Esophagus squamous epithelium (tissue), 5 donors: Measurements from ENCODE around the gene DDX51. TPM values are rescaled to one million over a fixed set of nuclear protein-coding genes. Genes with fewer than 3 reads are reported as not detected.

Source experiments
- DNase-seq: peaks from one replicate; lab custom pipeline; 2025; lab: John Stamatoyannopoulos, UW
- H3K27ac ChIP-seq, 4 donors: fragments of 200-600 bp; sonication (generic); one replicate each; pipeline ENCODE4 v1.5.1; 2016 to 2019; ENCODE audit warnings: mild to moderate bottlenecking in 1 of 4
- H3K27me3 ChIP-seq, 4 donors: fragments of 200-600 bp; sonication (generic); 1 replicate in 3 of 4; 2 replicates in 1 of 4; pipeline versions ENCODE4 v1.5.1 to v1.6.0; 2017 to 2021; ENCODE audit warnings: antibody characterized with exemption in 1 of 4
- H3K36me3 ChIP-seq, 3 donors: fragments of 200-600 bp; sonication (generic); one replicate each; pipeline ENCODE4 v1.5.1; 2016 to 2019
- H3K4me1 ChIP-seq, 3 donors: fragments of 200-600 bp; sonication (generic); one replicate each; pipeline ENCODE4 v1.5.1; 2017 to 2019
- H3K4me3 ChIP-seq, 4 donors: fragments of 200-600 bp; sonication (generic); 1 replicate in 3 of 4; 2 replicates in 1 of 4; pipeline ENCODE4 v1.5.1; 2016 to 2019; ENCODE audit warnings: mild to moderate bottlenecking in 2 of 4, moderate library complexity in 1 of 4
- H3K9me3 ChIP-seq, 3 donors: fragments of 200-600 bp; sonication (generic); one replicate each; pipeline ENCODE4 v1.5.1; 2016 to 2019
- POLR2A ChIP-seq, 4 donors: fragments of 450-650 bp; IDR thresholded peaks; one replicate each; pipeline ENCODE4 v1.6.1; 2017; ENCODE audit warnings: antibody characterized with exemption in 4 of 4, mild to moderate bottlenecking in 4 of 4, moderate library complexity in 3 of 4
- WGBS, 2 donors: methylation state at CpG; one replicate each; pipeline ENCODE4 v1.1.5; 2018; 5-methylcytosine and 5-hydroxymethylcytosine counted together
- intact Hi-C: fragments of 100-400 bp; cut with DNase I; formaldehyde crosslinking; loops from one replicate; pipeline ENCODE4 v1.15.0; 2022
- total RNA-seq, 4 donors: library from RNA; depleted of rRNA; stranded (reverse); fragments of >200 nt; gene quantifications; one replicate each; pipeline ENCODE4 v1.1.0, GENCODE V29; 2016
- TF ChIP-seq, protein P1 (sequence below), 6 experiments: fragments of 450-650 bp in 4 of 6; fragments of 200-600 bp in 2 of 6; sonication (generic) in 2 of 6; IDR thresholded peaks; one replicate each; pipeline ENCODE4 v1.5.1; 2016 to 2019; ENCODE audit warnings: antibody characterized with exemption in 6 of 6, mild to moderate bottlenecking in 4 of 6, moderate library complexity in 4 of 6
- donor health status: DM: yes; HTN: yes; CAD: no.

The DDX51 gene
- total RNA-seq, 4 donors from 2014 or later: 8.9 to 15.3 (median 11.0) TPM

- 6 to 16% methylated on average over 6 to 12 of the region's 16 CpGs for WGBS, 2 donors
- Histone ChIP-seq H3K27me3 (peaks cover 0 to 83% (median 0%) of the 10 kb centered on the region in 4 donors), H3K36me3 (no peaks in the 10 kb centered on the region), H3K27ac (no peak overlapping the region), H3K4me1 (peaks cover 0 to 20% (median 0%) of the 10 kb centered on the region in 3 donors), H3K4me3 (no peak overlapping the region), H3K9me3 (no peaks in the 10 kb centered on the region)
- intact Hi-C loops: no loop called here
- no peak for DNase-seq
- TF ChIP-seq, protein P1, sequence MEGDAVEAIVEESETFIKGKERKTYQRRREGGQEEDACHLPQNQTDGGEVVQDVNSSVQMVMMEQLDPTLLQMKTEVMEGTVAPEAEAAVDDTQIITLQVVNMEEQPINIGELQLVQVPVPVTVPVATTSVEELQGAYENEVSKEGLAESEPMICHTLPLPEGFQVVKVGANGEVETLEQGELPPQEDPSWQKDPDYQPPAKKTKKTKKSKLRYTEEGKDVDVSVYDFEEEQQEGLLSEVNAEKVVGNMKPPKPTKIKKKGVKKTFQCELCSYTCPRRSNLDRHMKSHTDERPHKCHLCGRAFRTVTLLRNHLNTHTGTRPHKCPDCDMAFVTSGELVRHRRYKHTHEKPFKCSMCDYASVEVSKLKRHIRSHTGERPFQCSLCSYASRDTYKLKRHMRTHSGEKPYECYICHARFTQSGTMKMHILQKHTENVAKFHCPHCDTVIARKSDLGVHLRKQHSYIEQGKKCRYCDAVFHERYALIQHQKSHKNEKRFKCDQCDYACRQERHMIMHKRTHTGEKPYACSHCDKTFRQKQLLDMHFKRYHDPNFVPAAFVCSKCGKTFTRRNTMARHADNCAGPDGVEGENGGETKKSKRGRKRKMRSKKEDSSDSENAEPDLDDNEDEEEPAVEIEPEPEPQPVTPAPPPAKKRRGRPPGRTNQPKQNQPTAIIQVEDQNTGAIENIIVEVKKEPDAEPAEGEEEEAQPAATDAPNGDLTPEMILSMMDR (IDR thresholded peaks at IDR 0.05): no peak
- no peak for TF ChIP-seq POLR2A (IDR thresholded peaks at IDR 0.05)
Measured at GRCh38 chr12:132170094-132170636, 26.0 kb upstream of the DDX51 start.

- Histone ChIP-seq H3K4me1 (peaks cover 0 to 20% (median 0%) of the 10 kb centered on the region in 3 donors), H3K4me3 (no peak overlapping the region), H3K27me3 (peaks cover 0 to 77% (median 0%) of the 10 kb centered on the region in 4 donors), H3K27ac (no peak overlapping the region), H3K9me3 (no peaks in the 10 kb centered on the region), H3K36me3 (no peaks in the 10 kb centered on the region)
- intact Hi-C loops: no loop called here
- DNase-seq: no peak
- WGBS, 2 donors: 35 to 89% methylated on average over 5 to 9 of the region's 17 CpGs
- no peak for TF ChIP-seq POLR2A (IDR thresholded peaks at IDR 0.05)
- TF ChIP-seq, protein P1 (IDR thresholded peaks at IDR 0.05): no peak
Measured at GRCh38 chr12:132169376-132169775, 25.3 kb upstream of the DDX51 start.

GRCh38 chr12:132168311-132169031, 24.4 kb upstream of the DDX51 start:
- no peaks in the 10 kb centered on the region for H3K9me3 ChIP-seq
- H3K4me3 ChIP-seq: no peak overlapping the region
- intact Hi-C loops: no loop called here
- H3K36me3 ChIP-seq: no peaks in the 10 kb centered on the region
- no peak overlapping the region for H3K27ac ChIP-seq
- no peak for DNase-seq
- H3K4me1 ChIP-seq: peaks cover 0 to 22% (median under 1%) of the 10 kb centered on the region in 3 donors
- WGBS, 2 donors: 60 to 71% methylated on average over 1 to 2 of the region's 31 CpGs
- TF ChIP-seq, protein P1 (IDR thresholded peaks at IDR 0.05): no peak
- TF ChIP-seq POLR2A (IDR thresholded peaks at IDR 0.05): no peak
- H3K27me3 ChIP-seq: peaks cover 0 to 77% (median 0%) of the 10 kb centered on the region in 4 donors

- no peak for DNase-seq
- Histone ChIP-seq H3K4me3 (no peak overlapping the region), H3K27ac (no peak overlapping the region), H3K9me3 (no peaks in the 10 kb centered on the region), H3K27me3 (peaks cover 0 to 77% (median 0%) of the 10 kb centered on the region in 4 donors), H3K4me1 (peaks cover 4 to 30% (median 7%) of the 10 kb centered on the region in 3 donors), H3K36me3 (no peaks in the 10 kb centered on the region)
- TF ChIP-seq, protein P1 (IDR thresholded peaks at IDR 0.05): no peak
- WGBS, 2 donors: 66 to 76% methylated on average over 6 to 23 of the region's 30 CpGs
- intact Hi-C loops: no loop called here
Measured at GRCh38 chr12:132167611-132168310, 23.6 kb upstream of the DDX51 start.
